Stimulated activated CD4-positive, alpha-beta T cell treated with anti-CD3 and anti-CD28 coated beads, Interleukin-1b, Interleukin-23, amount 100 ng/mL, for 4 hours (primary cell): ENCODE results near the gene FUCA2.
"Not testable (repeated sequence)": the region's sequence is repeated elsewhere in the genome, so short reads cannot be mapped to it uniquely, and the experiment has no call there.

Experiments
- DNase-seq, 2 donors: peaks; one replicate each; pipeline ENCODE4 v3.0.0-alpha.2; 2020; ENCODE audit warnings: low read depth in 2 of 2

FUCA2 gene

GRCh38 chr6:143498428-143498827 lies 13.1 kb downstream of the FUCA2 start:
- DNase-seq = no peak

GRCh38 chr6:143496974-143497373 lies 14.5 kb downstream of the FUCA2 start:
- DNase-seq = no peak

GRCh38 chr6:143490775-143491174 lies 20.7 kb downstream of the FUCA2 start:
- no peak for DNase-seq

- no peak for DNase-seq
Observed at GRCh38 chr6:143490244-143490643, 21.3 kb downstream of the FUCA2 start.

- DNase-seq = no peak
Observed at GRCh38 chr6:143486752-143487151, 24.8 kb downstream of the FUCA2 start.

GRCh38 chr6:143485967-143486366 lies 25.6 kb downstream of the FUCA2 start:
- DNase-seq = no peak

GRCh38 chr6:143482593-143482992 lies 28.9 kb downstream of the FUCA2 start:
- no peak for DNase-seq

GRCh38 chr6:143478479-143479062 lies 32.9 kb downstream of the FUCA2 start:
- DNase-seq = no peak

- no peak for DNase-seq
Observed at GRCh38 chr6:143476545-143476944, 35.0 kb downstream of the FUCA2 start.

GRCh38 chr6:143471822-143472221 lies 39.7 kb downstream of the FUCA2 start:
- DNase-seq = no peak

GRCh38 chr6:143468823-143469222 lies 42.7 kb downstream of the FUCA2 start:
- DNase-seq = not testable (repeated sequence)

- no peak for DNase-seq
Observed at GRCh38 chr6:143468026-143468425, 43.5 kb downstream of the FUCA2 start.

GRCh38 chr6:143465546-143465945 lies 46.0 kb downstream of the FUCA2 start:
- DNase-seq = no peak

GRCh38 chr6:143457563-143458359 lies 53.8 kb downstream of the FUCA2 start:
- DNase-seq = no peak

- no peak for DNase-seq
Observed at GRCh38 chr6:143451531-143451930, 60.0 kb downstream of the FUCA2 start.

- DNase-seq = peak; percentile 87 to 88
Observed at GRCh38 chr6:143450453-143451371, 60.8 kb downstream of the FUCA2 start, which contains the start of the genes ADAT2 and PEX3. TSS of gene ADAT2 (minus strand) at chr6:143450695. CDS start at chr6:143450658, 37 bp downstream. TSS of gene PEX3 (plus strand) at chr6:143450805. CDS start at chr6:143451043, 238 bp downstream.

- peak in 1 of 2 donors; percentile 2 for DNase-seq
Observed at GRCh38 chr6:143449714-143450452, 61.6 kb downstream of the FUCA2 start.

- no peak for DNase-seq
Observed at GRCh38 chr6:143449082-143449713, 62.3 kb downstream of the FUCA2 start.

- DNase-seq = not testable (repeated sequence)
Observed at GRCh38 chr6:143447865-143448264, 63.7 kb downstream of the FUCA2 start.
